ENCODE results near the gene PREB. TPM values are rescaled to one million over a fixed set of nuclear protein-coding genes. Genes with fewer than 3 reads are reported as not detected.
A peak's percentile ranks its signal among the peaks of the same experiment; 100 is the strongest.
"Not testable (repeated sequence)": the region's sequence is repeated elsewhere in the genome, so short reads cannot be mapped to it uniquely, and the experiment has no call there.

The PREB gene
- total RNA-seq, 6 experiments from 2014 or later, result 43.4 to 50.7 (median 46.4) TPM

- Mint-ChIP-seq H3K9me3 (no peaks in the 10 kb centered on the region), H3K4me3 (peak overlapping the region; percentile 79; the same call in 1 of the 2 replicates), H3K27me3 (ENCODE audit: insufficient read depth) (peaks cover 55% of the 10 kb centered on the region), H3K4me1 (ENCODE audit: low read depth) (no peaks in the 10 kb centered on the region), H3K27ac (no peak overlapping the region), H3K36me3 (ENCODE audit: low read depth) (no peaks in the 10 kb centered on the region)
- TF ChIP-seq CTCF (IDR thresholded peaks at IDR 0.05), result no peak
- no peak for DNase-seq
Observed at GRCh38 chr2:27122791-27123190, 11.6 kb downstream of the PREB start.

GRCh38 chr2:27121906-27122305 is 12.5 kb downstream of the PREB start:
- Mint-ChIP-seq H3K9me3 (no peaks in the 10 kb centered on the region), H3K4me3 (no peak overlapping the region), H3K27me3 (ENCODE audit: insufficient read depth) (peaks cover 58% of the 10 kb centered on the region), H3K36me3 (ENCODE audit: low read depth) (no peaks in the 10 kb centered on the region), H3K4me1 (ENCODE audit: low read depth) (no peaks in the 10 kb centered on the region), H3K27ac (no peak overlapping the region)
- TF ChIP-seq CTCF (IDR thresholded peaks at IDR 0.05), result no peak
- no peak for DNase-seq

GRCh38 chr2:27119330-27119670 is 15.1 kb downstream of the PREB start:
- not testable (repeated sequence) for H3K9me3 Mint-ChIP-seq; H3K4me1 Mint-ChIP-seq (ENCODE audit: low read depth); H3K27ac Mint-ChIP-seq; DNase-seq; H3K36me3 Mint-ChIP-seq (ENCODE audit: low read depth); H3K4me3 Mint-ChIP-seq
- peaks cover 63% of the 10 kb centered on the region for H3K27me3 Mint-ChIP-seq (ENCODE audit: insufficient read depth)

GRCh38 chr2:27118525-27119329 is 15.7 kb downstream of the PREB start, which contains the start of gene CGREF1:
Gene CGREF1 (minus strand): TSS chr2:27119128. CDS start chr2:27104366, 14,762 bp downstream.
- H3K36me3 Mint-ChIP-seq (ENCODE audit: low read depth), result no peaks in the 10 kb centered on the region
- DNase-seq, result no peak

GRCh38 chr2:27117995-27118524 is 16.4 kb downstream of the PREB start:
- H3K4me3 Mint-ChIP-seq, result no peak overlapping the region
- H3K4me1 Mint-ChIP-seq (ENCODE audit: low read depth), result no peaks in the 10 kb centered on the region
- no peak for DNase-seq
- H3K27me3 Mint-ChIP-seq (ENCODE audit: insufficient read depth), result peaks cover 62% of the 10 kb centered on the region
- no peaks in the 10 kb centered on the region for H3K36me3 Mint-ChIP-seq (ENCODE audit: low read depth)
- TF ChIP-seq CTCF (IDR thresholded peaks at IDR 0.05), result no peak
- no peak overlapping the region for H3K27ac Mint-ChIP-seq
- H3K9me3 Mint-ChIP-seq, result no peaks in the 10 kb centered on the region

More at GRCh38 chr2:27118525-27119329, 15.7 kb downstream of the PREB start, which contains the start of gene CGREF1:
- H3K4me3 Mint-ChIP-seq, result no peak within 1 kb of the TSS
- no peak within 1 kb of the TSS for H3K27ac Mint-ChIP-seq
- TF ChIP-seq CTCF (IDR thresholded peaks at IDR 0.05), result no peak
- H3K9me3 Mint-ChIP-seq, result no peaks in the 10 kb centered on the region
- H3K4me1 Mint-ChIP-seq (ENCODE audit: low read depth), result no peaks in the 10 kb centered on the region
- H3K27me3 Mint-ChIP-seq (ENCODE audit: insufficient read depth), result peaks cover 62% of the 10 kb centered on the region

GRCh38 chr2:27115519-27115918 is 18.9 kb downstream of the PREB start:
- Mint-ChIP-seq H3K4me1 (ENCODE audit: low read depth) (no peaks in the 10 kb centered on the region), H3K27me3 (ENCODE audit: insufficient read depth) (peaks cover 48% of the 10 kb centered on the region), H3K27ac (no peak overlapping the region), H3K9me3 (no peaks in the 10 kb centered on the region), H3K36me3 (ENCODE audit: low read depth) (no peaks in the 10 kb centered on the region), H3K4me3 (no peak overlapping the region)
- no peak for DNase-seq
- TF ChIP-seq CTCF (IDR thresholded peaks at IDR 0.05), result no peak

GRCh38 chr2:27111392-27112078 is 22.9 kb downstream of the PREB start:
- peaks cover 25% of the 10 kb centered on the region for H3K27me3 Mint-ChIP-seq (ENCODE audit: insufficient read depth)
- H3K27ac Mint-ChIP-seq; H3K4me3 Mint-ChIP-seq; H3K9me3 Mint-ChIP-seq; DNase-seq; H3K36me3 Mint-ChIP-seq (ENCODE audit: low read depth); H3K4me1 Mint-ChIP-seq (ENCODE audit: low read depth): not testable (repeated sequence)

GRCh38 chr2:27110603-27111352 is 23.7 kb downstream of the PREB start:
- H3K36me3 Mint-ChIP-seq (ENCODE audit: low read depth); H3K4me1 Mint-ChIP-seq (ENCODE audit: low read depth); H3K4me3 Mint-ChIP-seq; DNase-seq; H3K9me3 Mint-ChIP-seq; H3K27ac Mint-ChIP-seq: not testable (repeated sequence)
- H3K27me3 Mint-ChIP-seq (ENCODE audit: insufficient read depth), result peaks cover 26% of the 10 kb centered on the region
